GM12878 (cell line): ENCODE data around the gene AAMP. TPM values are rescaled to one million over a fixed set of nuclear protein-coding genes. Genes with fewer than 3 reads are reported as not detected.

Experiments
- ATAC-seq: fragments of 200-7000 bp; cut with Tn5 transposase; 3 replicates; pipeline ENCODE4 v1.9.1; 2020; ENCODE audit warnings: mild to moderate bottlenecking, moderate library complexity
- BruUV-seq: library from RNA; stranded (reverse); fragments of 400-500 nt; replicated peaks from 2 replicates; lab custom pipeline; 2021; lab: Mats Ljungman, UMichigan
- CTCF ChIA-PET: fragments of 300-600 bp; sonication (Branson Sonifier 250); formaldehyde crosslinking; extraction: SDS; loops from one replicate; lab custom pipeline; 2021; ENCODE audit warnings: inconsistent platforms; lab: Yijun Ruan, JAX
- POLR2A ChIA-PET: fragments of 350-600 bp; formaldehyde crosslinking; extraction: SDS; loops from one replicate; lab custom pipeline; 2021; ENCODE audit warnings: inconsistent platforms; lab: Charles Lee
- RAD21 ChIA-PET: fragments of 300-600 bp; sonication (Branson Sonifier 250); formaldehyde crosslinking; loops from one replicate; lab custom pipeline; 2023; ENCODE audit warnings: antibody characterized with exemption; ENCODE audit not compliant: unreplicated experiment; lab: Charles Lee
- SMC1A ChIA-PET: fragments of 300-600 bp; sonication (Branson Sonifier 250); formaldehyde crosslinking; loops from one replicate; lab custom pipeline; 2023; ENCODE audit not compliant: unreplicated experiment, uncharacterized antibody; lab: Charles Lee
- DNase-seq: peaks from one replicate; pipeline ENCODE4 v3.0.0-alpha.2; 2011; ENCODE audit warnings: low read depth, low spot score
- FAIRE-seq: peaks from 3 replicates; lab custom pipeline; 2011; peaks lifted over from hg19 to GRCh38; lab: Jason Lieb, UNC
- H2AFZ ChIP-seq: 2 replicates; pipeline ENCODE4 v1.6.0; 2011; ENCODE audit warnings: low read depth, low read length, control low read depth; ENCODE audit not compliant: control insufficient read depth
- H3K27ac ChIP-seq: 2 replicates; pipeline ENCODE4 v1.5.1; 2011; ENCODE audit warnings: control low read depth; ENCODE audit not compliant: control insufficient read depth, insufficient read depth
- H3K27me3 ChIP-seq, 2 experiments: replicated peaks in 1 of 2; 2 replicates each; pipeline versions ENCODE4 v1.6.0 to v1.6.1; 2011; ENCODE audit warnings: low read length in 1 of 2; ENCODE audit not compliant: control insufficient read depth in 2 of 2, insufficient read depth in 2 of 2
- H3K36me3 ChIP-seq, 2 experiments: 2 replicates each; pipeline ENCODE4 v1.5.1; 2011; ENCODE audit warnings: low read length in 1 of 2; ENCODE audit not compliant: control insufficient read depth in 2 of 2, insufficient read depth in 2 of 2
- H3K4me1 ChIP-seq: 2 replicates; pipeline ENCODE4 v1.6.1; 2011; ENCODE audit warnings: mild to moderate bottlenecking, low read length, moderate library complexity, mixed read lengths; ENCODE audit not compliant: control insufficient read depth, insufficient read depth
- H3K4me2 ChIP-seq: 2 replicates; pipeline ENCODE4 v1.6.0; 2011; ENCODE audit warnings: control low read depth; ENCODE audit not compliant: control insufficient read depth, insufficient read depth
- H3K4me3 ChIP-seq: fragments of 200-600 bp; sonication (generic); 2 replicates; pipeline ENCODE4 v1.5.1; 2016
- H3K79me2 ChIP-seq: 2 replicates; pipeline ENCODE4 v1.6.0; 2011; ENCODE audit warnings: low read length; ENCODE audit not compliant: control insufficient read depth, insufficient read depth
- H3K9ac ChIP-seq: 2 replicates; pipeline ENCODE4 v1.8.0; 2011; ENCODE audit warnings: low read length, control low read depth, mixed read lengths; ENCODE audit not compliant: control insufficient read depth, insufficient read depth
- H3K9me3 ChIP-seq: replicated peaks from 3 replicates; pipeline ENCODE4 v1.5.1; 2011; ENCODE audit warnings: mild to moderate bottlenecking, low read length; ENCODE audit not compliant: control insufficient read depth, insufficient read depth
- H4K20me1 ChIP-seq: 2 replicates; pipeline ENCODE4 v1.6.0; 2011; ENCODE audit not compliant: control insufficient read depth, insufficient read depth
- BCL3 ChIP-seq: IDR thresholded peaks from 2 replicates; pipeline ENCODE4 v1.6.1; 2011; ENCODE audit warnings: borderline replicate concordance, low read depth, mild to moderate bottlenecking, moderate library complexity, low read length; ENCODE audit not compliant: insufficient read depth, poor library complexity, severe bottlenecking
- IKZF2 ChIP-seq, 2 experiments: fragments of 450-650 bp; IDR thresholded peaks; 2 replicates each; pipeline ENCODE4 v1.6.1; 2017; ENCODE audit warnings: mild to moderate bottlenecking in 2 of 2, moderate library complexity in 2 of 2
- JUNB ChIP-seq: IDR thresholded peaks from 2 replicates; pipeline ENCODE4 v1.6.1; 2016; ENCODE audit warnings: antibody characterized with exemption, mild to moderate bottlenecking
- NFYB ChIP-seq: IDR thresholded peaks from 2 replicates; pipeline ENCODE4 v1.6.1; 2011; ENCODE audit warnings: low read depth, mild to moderate bottlenecking, low read length, improper control_type of control experiment, moderate library complexity; ENCODE audit not compliant: insufficient read depth
- NKRF ChIP-seq: fragments of 450-650 bp; conservative IDR thresholded peaks from 2 replicates; pipeline ENCODE4 v1.6.1; 2017; ENCODE audit warnings: mild to moderate bottlenecking, moderate library complexity
- NR2C2 ChIP-seq: IDR thresholded peaks from 2 replicates; pipeline ENCODE4 v1.6.1; 2011; ENCODE audit warnings: borderline replicate concordance, low read depth; ENCODE audit not compliant: control insufficient read depth, insufficient read length
- PBX3 ChIP-seq: IDR thresholded peaks from 2 replicates; pipeline ENCODE4 v1.6.1; 2011; ENCODE audit warnings: mild to moderate bottlenecking, low read depth, low read length, moderate library complexity; ENCODE audit not compliant: insufficient replicate concordance
- WGBS: methylation state at CpG from one replicate; pipeline ENCODE4 v1.1.6; 2016; ENCODE audit warnings: low lambda C conversion rate; ENCODE audit not compliant: insufficient replicate concordance, insufficient coverage; ENCODE audit errors: missing lambda C conversion rate; 5-methylcytosine and 5-hydroxymethylcytosine counted together
- in situ Hi-C: fragments of 300-500 bp; cut with MboI; formaldehyde crosslinking; loops from 9 replicates; pipeline ENCODE4 v1.14.3; 2018; ENCODE audit warnings: mixed read lengths
- intact Hi-C: fragments of 100-400 bp; cut with micrococcal nuclease; formaldehyde crosslinking; loops from one replicate; pipeline ENCODE4 v1.14.2; 2022; ENCODE audit not compliant: unreplicated experiment
- polyA plus RNA-seq, 11 experiments: library from polyadenylated mRNA; depleted of rRNA in 4 of 11; unstranded in 6 of 11; stranded (reverse) in 5 of 11; fragments of >200 nt; fragmentation: Nextera tagmentation in 4 of 11; fragmentation: Illumina TruSeq in 1 of 11; extraction: Ambion mirVana in 4 of 11; extraction: Trizol in 1 of 11; gene quantifications; 1 replicate in 1 of 11; 2 replicates in 10 of 11; pipeline versions ENCODE4 v1.2.1 to v1.2.3, GENCODE V29; 2011 to 2016; ENCODE audit warnings: inconsistent platforms in 2 of 11, missing spikeins in 2 of 11, low read depth in 1 of 11
- total RNA-seq, 4 experiments: library from RNA; depleted of rRNA in 3 of 4; stranded (reverse); fragments of >200 nt in 3 of 4; fragmentation: Illumina TruSeq in 1 of 4; extraction: Trizol in 1 of 4; gene quantifications; 2 replicates each; pipeline versions ENCODE4 v1.2.1 to v1.2.3, GENCODE V29; 2013 to 2021

The AAMP gene
- total and polyA plus RNA-seq, 10 of the 15 experiments (the other 5 are each of a cell fraction or from before 2014, with no cell fraction given), result 4.4 to 140 (median 81.9) TPM

- no peak for DNase-seq
- Histone ChIP-seq H3K4me1 (peaks cover 23% of the 10 kb centered on the region), H3K9me3 (no peaks in the 10 kb centered on the region), H3K36me3 (no peaks in the 10 kb centered on the region), H4K20me1 (no peaks in the 10 kb centered on the region), H3K27me3 (no peaks in the 10 kb centered on the region), H3K4me2 (no peak overlapping the region), H3K4me3 (no peak overlapping the region), H2AFZ (no peak overlapping the region), H3K9ac (no peak overlapping the region), H3K79me2 (peaks cover 15% of the 10 kb centered on the region), H3K27ac (no peak overlapping the region)
- intact Hi-C loops, result loop anchor here (10.0 kb wide), 1 partner anchor 360 kb away; the partner anchor contains the start of genes BCS1L and ZNF142
- no peak for TF ChIP-seq NR2C2
- ChIA-PET CTCF (interaction anchor here (1.3 to 8.2 kb wide), 5 partner anchors 7 to 62 kb away, joined by 3 to 150 read pairs (median 7); partner anchors contain the start of genes AAMP, CATIP and PNKD), SMC1A (interaction anchor here (0.6 to 3.3 kb wide), 6 partner anchors 18 to 272 kb away, joined by 3 to 18 read pairs (median 4); partner anchors contain the start of gene CATIP), POLR2A (interaction anchor here (0.7 to 1.7 kb wide), 3 partner anchors 35 to 62 kb away, joined by 3 to 5 read pairs (median 4); partner anchors contain the start of gene CATIP), RAD21 (interaction anchor here (1.4 to 5.9 kb wide), 4 partner anchors 18 to 63 kb away, joined by 3 to 79 read pairs (median 17); partner anchors contain the start of genes AAMP, CATIP and PNKD)
- WGBS, result 83% methylated on average over 5 of the region's 5 CpGs
- no peak for ATAC-seq
- no TSS peak for BruUV-seq
- in situ Hi-C loops, result loop anchor here (25.0 kb wide), 1 partner anchor 93 kb away; the partner anchor contains the start of genes CTDSP1 and SLC11A1
- FAIRE-seq, result no peak
These were observed 24.6 kb upstream of the AAMP start for GRCh38 chr2:218294430-218295022.

GRCh38 chr2:218293715-218294429 is 23.9 kb upstream of the AAMP start:
- BruUV-seq, result no TSS peak
- Histone ChIP-seq H3K27me3 (no peaks in the 10 kb centered on the region), H3K36me3 (no peaks in the 10 kb centered on the region), H4K20me1 (no peaks in the 10 kb centered on the region), H3K27ac (no peak overlapping the region), H3K79me2 (peaks cover 15% of the 10 kb centered on the region), H3K4me2 (no peak overlapping the region), H3K9me3 (no peaks in the 10 kb centered on the region), H3K4me1 (peaks cover 23% of the 10 kb centered on the region), H2AFZ (no peak overlapping the region), H3K9ac (no peak overlapping the region), H3K4me3 (no peak overlapping the region)
- ChIA-PET SMC1A (interaction anchor here (0.6 to 3.3 kb wide), 11 partner anchors 13 to 449 kb away, joined by 3 to 18 read pairs (median 4); partner anchors contain the start of gene CATIP), CTCF (interaction anchor here (0.7 to 8.2 kb wide), 9 partner anchors 8 to 106 kb away, joined by 3 to 150 read pairs (median 4); partner anchors contain the start of genes AAMP, CATIP and PNKD), POLR2A (interaction anchor here (0.6 to 1.7 kb wide), 7 partner anchors 9 to 320 kb away, joined by 3 to 7 read pairs (median 5); partner anchors contain the start of gene CTDSP1), RAD21 (interaction anchor here (0.8 to 5.9 kb wide), 6 partner anchors 8 to 114 kb away, joined by 3 to 79 read pairs (median 4); partner anchors contain the start of genes AAMP, CATIP and PNKD)
- DNase-seq, result no peak
- in situ Hi-C loops, result loop anchor here (25.0 kb wide), 1 partner anchor 93 kb away; the partner anchor contains the start of genes CTDSP1 and SLC11A1
- FAIRE-seq, result no peak
- WGBS, result 62% methylated on average over 4 of the region's 5 CpGs
- ATAC-seq, result no peak
- intact Hi-C loops, result loop anchor here (2.0 to 10.0 kb wide), 2 partner anchors 103 to 361 kb away; partner anchors contain the start of genes BCS1L and ZNF142
- TF ChIP-seq NFYB (no peak), IKZF2 (IDR thresholded peaks at IDR 0.05) (no peak), BCL3 (no peak), JUNB (no peak), PBX3 (no peak), NKRF (no peak)
